ENCODE results near the gene C2CD4A.
"Not testable (repeated sequence)": the region's sequence is repeated elsewhere in the genome, so short reads cannot be mapped to it uniquely, and the experiment has no call there.

The C2CD4A gene

GRCh38 chr15:62066663-62067447 is at the start of gene C2CD4A:
Gene C2CD4A (plus strand): TSS chr15:62066977. CDS start chr15:62067614, 637 bp downstream.
- peak; percentile 71 for DNase-seq

- no peak for DNase-seq
Observed at GRCh38 chr15:62020576-62021160, 46.1 kb upstream of the C2CD4A start.

- peak; percentile 47 for DNase-seq
Observed at GRCh38 chr15:62021991-62022600, 44.7 kb upstream of the C2CD4A start.

- peak; percentile 51 for DNase-seq
Observed at GRCh38 chr15:62026487-62027262, 40.1 kb upstream of the C2CD4A start.

- DNase-seq, result no peak
Observed at GRCh38 chr15:62027263-62027565, 39.6 kb upstream of the C2CD4A start.

- no peak for DNase-seq
Observed at GRCh38 chr15:62027916-62028315, 38.9 kb upstream of the C2CD4A start.

GRCh38 chr15:62035256-62035924 is 31.4 kb upstream of the C2CD4A start:
- no peak for DNase-seq

GRCh38 chr15:62046078-62046743 is 20.6 kb upstream of the C2CD4A start:
- no peak for DNase-seq

GRCh38 chr15:62047282-62047827 is 19.4 kb upstream of the C2CD4A start:
- DNase-seq, result peak; percentile 84

- not testable (repeated sequence) for DNase-seq
Observed at GRCh38 chr15:62048254-62048653, 18.5 kb upstream of the C2CD4A start.

GRCh38 chr15:62050115-62050514 is 16.7 kb upstream of the C2CD4A start:
- DNase-seq, result peak; percentile 42

- DNase-seq, result no peak
Observed at GRCh38 chr15:62051166-62051565, 15.6 kb upstream of the C2CD4A start.

- DNase-seq, result no peak
Observed at GRCh38 chr15:62052713-62053112, 14.1 kb upstream of the C2CD4A start.

- no peak for DNase-seq
Observed at GRCh38 chr15:62053439-62054085, 13.2 kb upstream of the C2CD4A start.

GRCh38 chr15:62054979-62055378 is 11.8 kb upstream of the C2CD4A start:
- DNase-seq, result no peak

GRCh38 chr15:62057341-62057980 is 9.3 kb upstream of the C2CD4A start:
- DNase-seq, result peak; percentile 70

GRCh38 chr15:62058327-62059028 is 8.3 kb upstream of the C2CD4A start:
- DNase-seq, result no peak

- peak; percentile 61 for DNase-seq
Observed at GRCh38 chr15:62059108-62059815, 7.5 kb upstream of the C2CD4A start.

GRCh38 chr15:62059816-62060112 is 7.0 kb upstream of the C2CD4A start:
- DNase-seq, result peak; percentile 89

All from hematopoietic multipotent progenitor cell treated with erythropoietin and hydrocortisone succinate and interleukin-3 and kit ligand, for 4 days (in vitro differentiated cells).